ENCODE results near the gene NDUFB10.
"Not testable (repeated sequence)": the region's sequence is repeated elsewhere in the genome, so short reads cannot be mapped to it uniquely, and the experiment has no call there.

The NDUFB10 gene

DNA sequence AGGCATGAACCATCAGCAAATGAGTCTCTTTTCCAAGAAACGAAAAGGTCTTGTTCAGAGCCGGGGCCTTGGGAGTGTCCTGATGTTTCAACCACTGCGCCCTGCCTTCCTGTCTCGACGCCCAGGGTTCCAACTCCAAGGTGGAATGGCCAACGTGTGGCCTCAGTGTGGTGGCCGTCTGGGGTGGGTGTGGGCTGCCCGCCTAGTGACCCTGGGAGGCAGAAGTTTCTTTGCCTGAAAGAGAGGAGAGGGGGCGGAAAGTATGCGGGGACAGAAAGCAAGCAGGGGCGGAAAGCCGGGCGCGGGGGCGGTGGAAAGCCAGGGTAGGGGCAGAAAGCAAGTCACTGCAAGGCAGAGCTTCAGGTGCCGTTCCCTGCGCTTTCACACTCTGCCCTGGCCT is 20.4 kb upstream of the NDUFB10 start:
- Mint-ChIP-seq H3K4me1 (peaks cover 40% of the 10 kb centered on the region), H3K27ac (no peak overlapping the region), H3K36me3 (ENCODE audit: low read depth) (peaks cover 6% of the 10 kb centered on the region), H3K27me3 (ENCODE audit: low read depth, poor library complexity) (peaks cover 3% of the 10 kb centered on the region), H3K4me3 (no peak overlapping the region), H3K9me3 (no peaks in the 10 kb centered on the region)
- TF ChIP-seq, protein P1, sequence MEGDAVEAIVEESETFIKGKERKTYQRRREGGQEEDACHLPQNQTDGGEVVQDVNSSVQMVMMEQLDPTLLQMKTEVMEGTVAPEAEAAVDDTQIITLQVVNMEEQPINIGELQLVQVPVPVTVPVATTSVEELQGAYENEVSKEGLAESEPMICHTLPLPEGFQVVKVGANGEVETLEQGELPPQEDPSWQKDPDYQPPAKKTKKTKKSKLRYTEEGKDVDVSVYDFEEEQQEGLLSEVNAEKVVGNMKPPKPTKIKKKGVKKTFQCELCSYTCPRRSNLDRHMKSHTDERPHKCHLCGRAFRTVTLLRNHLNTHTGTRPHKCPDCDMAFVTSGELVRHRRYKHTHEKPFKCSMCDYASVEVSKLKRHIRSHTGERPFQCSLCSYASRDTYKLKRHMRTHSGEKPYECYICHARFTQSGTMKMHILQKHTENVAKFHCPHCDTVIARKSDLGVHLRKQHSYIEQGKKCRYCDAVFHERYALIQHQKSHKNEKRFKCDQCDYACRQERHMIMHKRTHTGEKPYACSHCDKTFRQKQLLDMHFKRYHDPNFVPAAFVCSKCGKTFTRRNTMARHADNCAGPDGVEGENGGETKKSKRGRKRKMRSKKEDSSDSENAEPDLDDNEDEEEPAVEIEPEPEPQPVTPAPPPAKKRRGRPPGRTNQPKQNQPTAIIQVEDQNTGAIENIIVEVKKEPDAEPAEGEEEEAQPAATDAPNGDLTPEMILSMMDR (IDR thresholded peaks at IDR 0.05) = no peak
- no peak for DNase-seq

DNA sequence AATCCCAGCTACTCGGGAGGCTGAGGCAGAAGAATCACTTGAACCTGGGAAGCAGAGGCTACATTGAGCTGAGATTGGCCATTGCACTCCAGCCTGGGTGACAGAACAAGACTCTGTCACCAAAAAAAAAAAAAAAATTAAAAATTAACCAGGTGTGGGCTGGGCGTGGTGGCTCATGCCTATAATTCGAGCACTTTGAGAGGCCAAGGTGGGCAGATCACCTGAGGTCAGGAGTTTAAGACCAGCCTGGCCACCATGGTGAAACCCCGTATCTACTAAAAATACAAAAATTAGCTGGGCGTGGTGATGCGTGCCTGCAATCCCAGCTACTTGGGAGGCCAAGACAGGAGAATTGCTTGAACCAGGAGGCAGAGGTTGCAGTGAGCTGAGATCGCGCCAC is 19.5 kb upstream of the NDUFB10 start:
- not testable (repeated sequence) for H3K36me3 Mint-ChIP-seq (ENCODE audit: low read depth); H3K27ac Mint-ChIP-seq; H3K4me3 Mint-ChIP-seq; H3K27me3 Mint-ChIP-seq (ENCODE audit: low read depth, poor library complexity); DNase-seq; H3K9me3 Mint-ChIP-seq
- H3K4me1 Mint-ChIP-seq = peaks cover 45% of the 10 kb centered on the region

DNA sequence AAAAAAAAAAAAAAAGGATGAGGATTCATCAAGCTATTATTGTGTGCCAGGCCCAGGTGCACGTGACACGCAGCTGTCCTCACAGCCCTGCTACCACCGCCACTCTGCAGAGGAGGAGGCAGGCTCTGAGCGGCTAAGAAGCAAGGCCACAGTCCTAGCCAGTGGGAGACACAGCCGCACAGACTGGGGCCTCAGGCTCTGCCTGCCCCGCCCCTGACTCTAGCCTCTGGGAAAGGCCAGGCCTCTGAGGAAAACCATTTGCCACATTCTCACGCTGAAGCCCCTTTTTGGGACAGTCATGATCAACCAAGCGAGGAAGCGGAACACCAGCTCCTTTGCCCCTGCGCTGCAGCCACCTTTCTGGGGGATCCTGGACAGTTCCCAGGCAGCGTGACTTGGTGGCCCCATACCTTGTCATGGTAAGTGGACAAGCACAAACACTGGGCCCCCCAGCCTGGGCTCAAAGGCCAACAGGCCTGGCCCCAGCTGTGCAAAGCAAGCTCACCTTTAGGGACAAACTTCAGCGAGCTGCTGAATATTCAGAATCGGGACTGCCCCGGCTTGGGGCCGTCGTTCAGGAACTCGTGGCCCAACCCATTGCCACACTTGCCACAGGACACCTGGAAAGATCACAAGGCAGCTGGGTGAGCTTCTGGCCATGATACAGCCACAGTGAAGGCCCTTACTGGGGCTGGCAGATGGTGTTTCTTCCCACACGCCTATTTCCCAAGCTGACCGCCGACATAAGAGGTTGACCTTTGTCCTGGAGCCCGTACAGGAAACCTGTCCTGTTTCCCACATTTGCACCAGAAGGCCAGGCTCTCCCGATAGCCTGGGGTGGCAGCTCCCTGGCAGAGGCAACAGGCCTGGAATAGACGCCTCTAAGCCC is 18.8 kb upstream of the NDUFB10 start:
- peaks cover 7% of the 10 kb centered on the region for H3K27me3 Mint-ChIP-seq (ENCODE audit: low read depth, poor library complexity)
- peaks cover 6% of the 10 kb centered on the region for H3K9me3 Mint-ChIP-seq
- H3K4me1 Mint-ChIP-seq = peaks cover 45% of the 10 kb centered on the region
- DNase-seq = no peak
- H3K4me3 Mint-ChIP-seq = peak overlapping the region; percentile 52
- peak overlapping the region; percentile 92 for H3K27ac Mint-ChIP-seq
- peaks cover 6% of the 10 kb centered on the region for H3K36me3 Mint-ChIP-seq (ENCODE audit: low read depth)
- TF ChIP-seq, protein P1 (IDR thresholded peaks at IDR 0.05) = no peak

DNA sequence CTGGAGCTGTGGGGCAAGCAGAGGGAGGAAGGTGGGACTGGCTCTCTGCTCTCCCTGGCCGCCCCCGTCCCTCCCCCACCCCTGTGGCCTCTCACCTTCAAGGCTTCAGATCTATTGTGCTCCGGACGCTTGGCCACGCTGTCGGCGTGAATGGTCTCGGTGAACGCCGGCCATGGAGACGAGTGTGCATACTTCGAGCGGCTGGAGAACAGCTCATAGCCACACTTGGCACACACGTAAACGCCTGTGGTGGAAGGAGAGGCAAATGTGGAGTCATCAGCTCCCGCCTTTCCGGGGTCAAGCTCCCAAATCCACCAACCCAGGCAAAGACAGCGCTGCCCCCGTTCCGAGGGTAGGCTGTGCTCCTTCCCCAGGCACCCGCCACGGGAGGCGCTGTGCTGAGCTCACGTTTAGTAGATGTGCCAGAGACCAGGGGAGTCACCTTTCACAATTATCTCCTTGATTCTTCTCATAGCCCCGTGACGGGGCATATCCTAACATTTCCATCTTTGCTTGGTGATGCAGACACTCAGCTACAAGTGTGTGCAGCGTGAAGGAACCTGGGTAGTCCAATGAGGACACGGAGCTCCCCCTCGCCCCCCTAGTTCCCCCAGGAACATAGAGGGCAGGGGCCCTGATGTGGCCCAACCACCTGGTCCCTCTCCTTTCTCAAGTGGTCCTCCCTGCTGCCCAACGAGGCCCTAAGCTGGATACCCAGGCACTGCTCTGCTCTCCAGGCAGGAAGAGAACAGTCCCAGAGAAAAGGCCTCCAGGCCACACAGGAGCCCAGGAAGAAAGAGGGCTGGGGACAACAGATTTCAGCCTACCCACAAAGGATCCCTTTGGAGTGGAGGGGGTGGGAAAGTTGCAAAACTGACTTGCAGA is 17.9 kb upstream of the NDUFB10 start:
- peaks cover 45% of the 10 kb centered on the region for H3K4me1 Mint-ChIP-seq
- H3K27me3 Mint-ChIP-seq (ENCODE audit: low read depth, poor library complexity) = peaks cover 7% of the 10 kb centered on the region
- TF ChIP-seq, protein P1 (IDR thresholded peaks at IDR 0.05) = no peak
- H3K4me3 Mint-ChIP-seq = peak overlapping the region; percentile 92
- peaks cover 6% of the 10 kb centered on the region for H3K9me3 Mint-ChIP-seq
- DNase-seq = no peak
- peak overlapping the region; percentile 92 for H3K27ac Mint-ChIP-seq
- peaks cover 6% of the 10 kb centered on the region for H3K36me3 Mint-ChIP-seq (ENCODE audit: low read depth)

DNA sequence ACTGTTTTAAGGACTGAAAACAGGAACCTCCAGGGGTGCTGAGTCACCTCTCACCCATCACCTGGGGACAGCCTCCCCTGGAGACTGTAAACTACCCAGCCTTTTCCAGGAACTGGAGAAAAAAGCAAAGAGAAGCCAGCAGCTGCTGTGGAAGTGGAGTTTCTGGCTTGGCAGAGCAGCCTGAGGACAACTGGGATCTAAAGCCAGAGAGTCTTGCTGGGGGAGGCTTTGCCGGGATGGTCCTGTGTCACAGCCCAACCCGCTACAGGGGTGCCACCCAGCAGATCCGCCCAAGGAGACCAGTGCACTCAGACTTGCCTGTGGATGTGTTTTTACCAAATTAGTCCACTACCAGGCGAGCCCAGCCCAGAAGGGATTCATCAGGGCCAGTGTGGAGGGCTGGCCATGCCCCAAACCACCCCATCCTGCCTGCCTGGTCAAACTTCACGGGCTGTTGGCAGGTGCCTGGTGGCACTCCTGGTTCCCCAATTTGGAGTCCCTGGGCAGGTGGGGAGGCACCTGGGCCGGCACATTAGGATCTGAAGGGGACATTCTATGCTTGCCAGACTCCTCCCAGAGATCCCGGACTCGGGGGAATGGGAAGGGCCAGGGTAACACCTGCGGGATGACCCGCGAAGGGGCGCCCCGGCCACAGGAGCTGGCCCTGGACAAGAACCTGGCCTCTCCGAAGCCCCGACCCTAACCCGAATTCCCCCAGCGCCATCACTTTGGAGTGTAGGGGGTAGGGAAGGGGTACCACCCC is 17.1 kb upstream of the NDUFB10 start:
- Mint-ChIP-seq H3K9me3 (peaks cover 6% of the 10 kb centered on the region), H3K36me3 (ENCODE audit: low read depth) (peaks cover under 1% of the 10 kb centered on the region), H3K4me1 (peaks cover 41% of the 10 kb centered on the region), H3K27ac (no peak overlapping the region), H3K4me3 (peak overlapping the region; percentile 92), H3K27me3 (ENCODE audit: low read depth, poor library complexity) (peaks cover 7% of the 10 kb centered on the region)
- TF ChIP-seq, protein P1 (IDR thresholded peaks at IDR 0.05) = no peak
- no peak for DNase-seq
